ENCODE data around the gene DNASE1L2.

The DNASE1L2 gene

GRCh38 chr16:2267913-2268666 is 31.8 kb downstream of the DNASE1L2 start, which contains the start of gene RNPS1:
RNPS1 (minus strand) TSS chr16:2268126; CDS start chr16:2264643, 3,483 bp downstream.
- peak within 1 kb of the TSS; percentile 98 for H3K27ac ChIP-seq
- 0 out of 2 replicates have a peak, but pooled peaks have one; percentile 24 for TF ChIP-seq ZFX (IDR thresholded peaks at IDR 0.05)
- TF ChIP-seq, protein P1, sequence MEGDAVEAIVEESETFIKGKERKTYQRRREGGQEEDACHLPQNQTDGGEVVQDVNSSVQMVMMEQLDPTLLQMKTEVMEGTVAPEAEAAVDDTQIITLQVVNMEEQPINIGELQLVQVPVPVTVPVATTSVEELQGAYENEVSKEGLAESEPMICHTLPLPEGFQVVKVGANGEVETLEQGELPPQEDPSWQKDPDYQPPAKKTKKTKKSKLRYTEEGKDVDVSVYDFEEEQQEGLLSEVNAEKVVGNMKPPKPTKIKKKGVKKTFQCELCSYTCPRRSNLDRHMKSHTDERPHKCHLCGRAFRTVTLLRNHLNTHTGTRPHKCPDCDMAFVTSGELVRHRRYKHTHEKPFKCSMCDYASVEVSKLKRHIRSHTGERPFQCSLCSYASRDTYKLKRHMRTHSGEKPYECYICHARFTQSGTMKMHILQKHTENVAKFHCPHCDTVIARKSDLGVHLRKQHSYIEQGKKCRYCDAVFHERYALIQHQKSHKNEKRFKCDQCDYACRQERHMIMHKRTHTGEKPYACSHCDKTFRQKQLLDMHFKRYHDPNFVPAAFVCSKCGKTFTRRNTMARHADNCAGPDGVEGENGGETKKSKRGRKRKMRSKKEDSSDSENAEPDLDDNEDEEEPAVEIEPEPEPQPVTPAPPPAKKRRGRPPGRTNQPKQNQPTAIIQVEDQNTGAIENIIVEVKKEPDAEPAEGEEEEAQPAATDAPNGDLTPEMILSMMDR (conservative IDR thresholded peaks at IDR 0.05) = no peak

DNA sequence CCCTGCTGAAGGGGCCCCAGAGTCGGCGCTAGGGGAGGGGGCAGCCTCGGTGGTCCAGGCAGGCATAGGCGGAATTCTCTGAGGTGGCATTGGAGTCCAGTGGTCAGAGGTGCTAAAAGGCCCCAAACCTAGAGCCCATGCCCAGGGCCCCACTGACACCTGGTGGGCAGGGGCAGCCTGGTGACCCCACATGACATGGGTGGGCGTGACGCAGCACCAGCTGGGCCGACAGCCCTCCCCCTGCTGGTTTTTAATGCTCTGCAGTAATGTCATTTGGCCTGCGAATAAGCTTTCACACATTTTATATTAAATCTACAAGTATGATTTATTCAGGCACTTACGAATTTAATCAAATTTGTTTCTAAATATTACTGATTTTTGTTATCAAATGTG is 33.8 kb downstream of the DNASE1L2 start:
- peak overlapping the region; percentile 98; the same call in 1 of the 2 replicates for H3K27ac ChIP-seq
- TF ChIP-seq, protein P1 (conservative IDR thresholded peaks at IDR 0.05) = no peak
- no peak for TF ChIP-seq ZFX (IDR thresholded peaks at IDR 0.05)

- TF ChIP-seq, protein P1 (conservative IDR thresholded peaks at IDR 0.05) = no peak
- TF ChIP-seq ZFX (IDR thresholded peaks at IDR 0.05) = no peak
- no peak overlapping the region; the same call in 1 of the 2 replicates for H3K27ac ChIP-seq
Measured at GRCh38 chr16:2270588-2271470, 34.6 kb downstream of the DNASE1L2 start.

GRCh38 chr16:2271848-2272461 is 35.7 kb downstream of the DNASE1L2 start:
- no peak overlapping the region for H3K27ac ChIP-seq

DNA sequence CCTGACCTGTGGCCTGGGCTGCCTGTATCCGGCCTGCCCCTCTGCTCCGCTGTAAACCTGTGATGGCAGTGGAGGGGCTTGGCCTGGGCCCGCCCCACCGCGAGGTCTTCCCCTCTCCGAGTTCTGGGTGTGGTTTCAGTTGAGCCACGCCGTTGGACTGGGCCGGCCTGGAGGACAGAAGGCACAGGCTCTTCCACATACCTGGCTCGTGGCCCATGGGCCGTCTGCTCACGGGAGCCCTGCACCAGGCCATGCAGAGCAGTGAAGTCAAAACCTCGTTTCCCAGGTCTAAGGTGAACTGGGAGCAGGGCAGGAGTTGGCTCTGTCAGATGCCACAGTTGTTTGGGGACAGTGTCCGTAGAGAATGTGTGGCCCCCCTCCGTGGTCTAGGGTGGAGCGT is 37.2 kb downstream of the DNASE1L2 start:
- peak overlapping the region; percentile 2; the same call in 1 of the 2 replicates for H3K27ac ChIP-seq
- TF ChIP-seq ZFX (IDR thresholded peaks at IDR 0.05) = no peak
- TF ChIP-seq, protein P1 (conservative IDR thresholded peaks at IDR 0.05) = no peak

More at GRCh38 chr16:2271848-2272461, 35.7 kb downstream of the DNASE1L2 start:
- TF ChIP-seq, protein P1 (conservative IDR thresholded peaks at IDR 0.05) = no peak
- no peak for TF ChIP-seq ZFX (IDR thresholded peaks at IDR 0.05)

DNA sequence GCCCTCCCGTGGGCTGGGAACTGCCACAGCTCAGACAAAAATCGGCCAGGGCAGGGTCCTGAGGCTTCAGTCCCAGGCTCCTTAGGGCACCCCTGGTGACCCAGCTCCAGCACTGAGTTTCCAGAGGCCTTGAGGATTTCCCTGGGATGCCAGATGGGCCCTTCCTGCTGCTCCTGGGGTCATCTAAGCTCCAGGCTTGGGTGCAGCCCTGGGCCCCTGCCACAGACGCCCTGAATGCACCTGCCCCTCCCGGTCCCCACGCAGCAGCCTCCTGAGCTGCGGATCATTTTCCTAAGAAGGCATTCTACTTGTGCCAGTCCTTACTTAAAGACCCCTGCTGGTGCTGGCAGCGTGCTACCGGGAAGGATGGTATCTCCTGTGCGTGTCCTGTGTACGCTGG is 37.7 kb downstream of the DNASE1L2 start:
- no peak for TF ChIP-seq ZFX (IDR thresholded peaks at IDR 0.05)
- TF ChIP-seq, protein P1 (conservative IDR thresholded peaks at IDR 0.05) = no peak
- H3K27ac ChIP-seq = peak overlapping the region; percentile 2; the same call in 1 of the 2 replicates

Measured in C4-2B (cell line).